Measurements from ENCODE around the gene SLC29A1.

- TF ChIP-seq U2AF1 (optimal IDR thresholded peaks at IDR 0.05; ENCODE audit: low read depth, low read length) (no peak), KAT7 (CRISPR knock-in tag; IDR thresholded peaks at IDR 0.05; ENCODE audit: borderline replicate concordance) (no peak), CC2D1A (IDR thresholded peaks at IDR 0.05) (no peak), EZH2 (IDR thresholded peaks at IDR 0.05; ENCODE audit: borderline replicate concordance, low read depth, low read length) (no peak), CBFA2T2 (conservative IDR thresholded peaks at IDR 0.05) (no peak), TSHZ1 (CRISPR knock-in tag; IDR thresholded peaks at IDR 0.05) (no peak), PTRF (tag; IDR thresholded peaks at IDR 0.05) (no peak), RAD21 (CRISPR knock-in tag; conservative IDR thresholded peaks at IDR 0.05 in 1 of 2, IDR thresholded peaks at IDR 0.05 in 1 of 2) (no peak), HIVEP1 (CRISPR knock-in tag; IDR thresholded peaks at IDR 0.05) (no peak)
Observed at GRCh38 chr6:44211284-44211683, 12.1 kb upstream of the SLC29A1 start.
